GM12873 (cell line): ENCODE results near the gene ZNF75A.

Experiments
- CTCF ChIP-seq: IDR thresholded peaks from 2 replicates; pipeline ENCODE4 v1.5.1; 2012; ENCODE audit warnings: low read depth, mild to moderate bottlenecking, moderate library complexity, low read length, control low read depth; ENCODE audit not compliant: insufficient read depth; ENCODE audit errors: missing control alignments

ZNF75A gene

GRCh38 chr16:3328104-3328503, 22.8 kb downstream of the ZNF75A start:
- TF ChIP-seq CTCF = no peak

- TF ChIP-seq CTCF = no peak
Observed at GRCh38 chr16:3328643-3329042, 23.3 kb downstream of the ZNF75A start.

GRCh38 chr16:3346041-3346440, 40.7 kb downstream of the ZNF75A start:
- no peak for TF ChIP-seq CTCF

GRCh38 chr16:3347586-3347985, 42.3 kb downstream of the ZNF75A start:
- no peak for TF ChIP-seq CTCF

GRCh38 chr16:3348547-3349167, 43.4 kb downstream of the ZNF75A start:
- no peak for TF ChIP-seq CTCF

- TF ChIP-seq CTCF = no peak
Observed at GRCh38 chr16:3349175-3349574, 43.9 kb downstream of the ZNF75A start.

GRCh38 chr16:3355589-3355988, 50.3 kb downstream of the ZNF75A start, which contains the start of gene OR2C1:
Gene OR2C1 (plus strand): TSS chr16:3355889. CDS start chr16:3355941, 52 bp downstream.
- TF ChIP-seq CTCF = no peak
